GM19023 (cell line): ENCODE results near the gene R3HDML.

Source experiments
- ATAC-seq: cut with Tn5 transposase; IDR thresholded peaks from one replicate; pipeline ENCODE4 v1.9.1; 2021; ENCODE audit warnings: mild to moderate bottlenecking, moderate library complexity; ENCODE audit not compliant: unreplicated experiment

Gene R3HDML

GRCh38 chr20:44398335-44398734 is 61.5 kb downstream of the R3HDML start:
- ATAC-seq = no peak

DNA sequence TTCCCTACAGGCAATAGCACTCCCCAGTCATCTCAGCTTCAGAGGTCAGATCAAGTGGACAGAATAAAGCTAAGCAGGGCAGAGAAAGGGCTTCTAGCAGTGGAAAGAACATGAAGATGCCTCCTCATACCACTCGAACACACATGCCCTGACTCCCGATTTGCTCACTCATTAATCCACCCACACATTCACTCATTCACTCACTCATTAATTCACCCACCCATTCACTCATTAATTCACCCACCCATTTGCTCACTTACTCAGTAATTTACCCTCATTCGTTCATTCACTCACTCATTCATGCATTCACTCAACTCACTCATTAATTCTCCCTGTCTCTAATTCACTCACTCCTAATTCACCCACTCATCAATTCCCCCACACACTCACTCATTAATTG is 62.6 kb downstream of the R3HDML start:
- no peak for ATAC-seq

- ATAC-seq = no peak
Observed at GRCh38 chr20:44400671-44400969, 63.8 kb downstream of the R3HDML start.
